Measurements from ENCODE around the gene INAFM1. TPM values are rescaled to one million over a fixed set of nuclear protein-coding genes. Genes with fewer than 3 reads are reported as not detected.
A peak's percentile ranks its signal among the peaks of the same experiment; 100 is the strongest.

Gene INAFM1
- total RNA-seq, 4 donors from 2014 or later: 7.2 to 17.2 (median 9.6) TPM

- Histone ChIP-seq H3K27me3 (no peaks in the 10 kb centered on the region), H3K27ac (peak overlapping the region; percentile 97 to 100 (median 99)), H3K4me3 (peak overlapping the region; percentile 83 to 99 (median 97)), H3K9me3 (no peaks in the 10 kb centered on the region), H3K4me1 (peaks cover 12 to 65% (median 45%) of the 10 kb centered on the region in 4 donors), H3K36me3 (no peaks in the 10 kb centered on the region)
- 2% methylated on average over 9 of the region's 9 CpGs; no CpG with 5 or more reads in 1 of the 2 donors for WGBS, 2 donors (ENCODE audit: low coverage in 1 of 2)
- peak; percentile 22 for TF ChIP-seq POLR2A (IDR thresholded peaks at IDR 0.05)
- TF ChIP-seq POLR2AphosphoS5 (IDR thresholded peaks at IDR 0.05): no peak
- TF ChIP-seq CTCF (IDR thresholded peaks at IDR 0.05): no peak
- TF ChIP-seq EP300 (IDR thresholded peaks at IDR 0.05; ENCODE audit: low read depth): no peak
- intact Hi-C loops (cut with DNase I; ENCODE audit: low total_unique reads): no loop called here
- in situ Hi-C loops (cut with MboI; ENCODE audit: low pct_ligation_motif_present in 1 of 4, low pct_unique_long_range_greater_than_20kb in 1 of 4, low sequenced_read_pairs in 3 of 4): no loop called here
- peak; percentile 38 for DNase-seq
Measured at GRCh38 chr19:47229676-47230053, 45.0 kb upstream of the INAFM1 start.

- peak; percentile 82 for DNase-seq
- H3K36me3 ChIP-seq: no peaks in the 10 kb centered on the region
- peak overlapping the region; percentile 97 to 100 (median 99) for H3K27ac ChIP-seq
- intact Hi-C loops (cut with DNase I; ENCODE audit: low total_unique reads): no loop called here
- no peaks in the 10 kb centered on the region for H3K9me3 ChIP-seq
- in situ Hi-C loops (cut with MboI; ENCODE audit: low pct_ligation_motif_present in 1 of 4, low pct_unique_long_range_greater_than_20kb in 1 of 4, low sequenced_read_pairs in 3 of 4): no loop called here
- 0% methylated on average over 30 of the region's 84 CpGs; no CpG with 5 or more reads in 1 of the 2 donors for WGBS, 2 donors (ENCODE audit: low coverage in 1 of 2)
- peak overlapping the region; percentile 83 to 99 (median 97) for H3K4me3 ChIP-seq
- H3K4me1 ChIP-seq: peaks cover 12 to 65% (median 45%) of the 10 kb centered on the region in 4 donors
- TF ChIP-seq POLR2A (IDR thresholded peaks at IDR 0.05) (no peak), CTCF (IDR thresholded peaks at IDR 0.05) (peak; percentile 60 to 97 (median 91))
- H3K27me3 ChIP-seq: no peaks in the 10 kb centered on the region
Measured at GRCh38 chr19:47230054-47230920, 44.4 kb upstream of the INAFM1 start.

GRCh38 chr19:47230921-47231214 is 43.8 kb upstream of the INAFM1 start, which contains the start of gene BBC3:
Gene BBC3 (minus strand): TSS chr19:47231199. CDS start chr19:47228431, 2,768 bp downstream.
- no peak for TF ChIP-seq EP300 (IDR thresholded peaks at IDR 0.05; ENCODE audit: low read depth)
- TF ChIP-seq CTCF (IDR thresholded peaks at IDR 0.05): no peak
- TF ChIP-seq POLR2A (IDR thresholded peaks at IDR 0.05): no peak
- no peak for TF ChIP-seq POLR2AphosphoS5 (IDR thresholded peaks at IDR 0.05)
- H3K4me1 ChIP-seq: peaks cover 12 to 59% (median 39%) of the 10 kb centered on the region in 4 donors
- H3K4me3 ChIP-seq: peak within 1 kb of the TSS; percentile 83 to 99 (median 97)
- no peaks in the 10 kb centered on the region for H3K27me3 ChIP-seq
- 0% methylated on average over 5 of the region's 43 CpGs; no CpG with 5 or more reads in 1 of the 2 donors for WGBS, 2 donors (ENCODE audit: low coverage in 1 of 2)
- H3K36me3 ChIP-seq: no peaks in the 10 kb centered on the region
- H3K9me3 ChIP-seq: no peaks in the 10 kb centered on the region
- in situ Hi-C loops (cut with MboI; ENCODE audit: low pct_ligation_motif_present in 1 of 4, low pct_unique_long_range_greater_than_20kb in 1 of 4, low sequenced_read_pairs in 3 of 4): no loop called here
- H3K27ac ChIP-seq: peak within 1 kb of the TSS; percentile 97 to 100 (median 99)
- no peak for DNase-seq
- intact Hi-C loops (cut with DNase I; ENCODE audit: low total_unique reads): no loop called here

- peaks cover 12 to 55% (median 37%) of the 10 kb centered on the region in 4 donors for H3K4me1 ChIP-seq
- WGBS, 2 donors (ENCODE audit: low coverage in 1 of 2): 33% methylated on average over 7 of the region's 51 CpGs; no CpG with 5 or more reads in 1 of the 2 donors
- intact Hi-C loops (cut with DNase I; ENCODE audit: low total_unique reads): no loop called here
Measured at GRCh38 chr19:47231215-47232054, 43.2 kb upstream of the INAFM1 start.

More at GRCh38 chr19:47231215-47232054, 43.2 kb upstream of the INAFM1 start:
- Histone ChIP-seq H3K27me3 (no peaks in the 10 kb centered on the region), H3K4me3 (peak overlapping the region; percentile 29 to 98 (median 90)), H3K36me3 (no peaks in the 10 kb centered on the region), H3K9me3 (no peaks in the 10 kb centered on the region), H3K27ac (peak overlapping the region; percentile 97 to 100 (median 99))
- DNase-seq: peak; percentile 94
- peak; percentile 86 for TF ChIP-seq POLR2A (IDR thresholded peaks at IDR 0.05)
- no peak for TF ChIP-seq EP300 (IDR thresholded peaks at IDR 0.05; ENCODE audit: low read depth)
- peak; percentile 61 to 83 (median 79) for TF ChIP-seq POLR2AphosphoS5 (IDR thresholded peaks at IDR 0.05)
- in situ Hi-C loops (cut with MboI; ENCODE audit: low pct_ligation_motif_present in 1 of 4, low pct_unique_long_range_greater_than_20kb in 1 of 4, low sequenced_read_pairs in 3 of 4): no loop called here

Data from transverse colon (tissue), 4 donors.